GM06990 (cell line): ENCODE measurements around the gene MCEMP1.

Experiments
- DNase-seq: peaks from one replicate; pipeline ENCODE4 v3.0.0-alpha.2; 2011; ENCODE audit not compliant: insufficient read length; ENCODE audit errors: extremely low read depth
- H3K27me3 ChIP-seq: replicated peaks from 2 replicates; pipeline ENCODE4 v1.6.0; 2011; ENCODE audit warnings: low read length; ENCODE audit not compliant: control insufficient read depth, insufficient read depth
- H3K36me3 ChIP-seq: 2 replicates; pipeline ENCODE4 v1.5.1; 2011; ENCODE audit warnings: low read length; ENCODE audit not compliant: control insufficient read depth, insufficient read depth
- H3K4me3 ChIP-seq: replicated peaks from 2 replicates; pipeline ENCODE4 v1.5.1; 2011; ENCODE audit warnings: low read depth, mild to moderate bottlenecking, control low read depth, low read length
- CTCF ChIP-seq: IDR thresholded peaks from 2 replicates; pipeline ENCODE4 v1.5.1; 2011; ENCODE audit warnings: low read length, control low read depth, mild to moderate bottlenecking, inconsistent platforms; ENCODE audit not compliant: insufficient read depth, poor library complexity, severe bottlenecking

Gene MCEMP1

GRCh38 chr19:7690779-7691258 is 13.9 kb downstream of the MCEMP1 start:
- Histone ChIP-seq H3K36me3 (peaks cover 55% of the 10 kb centered on the region), H3K4me3 (no peak overlapping the region), H3K27me3 (no peaks in the 10 kb centered on the region)
- DNase-seq = no peak
- no peak for TF ChIP-seq CTCF

GRCh38 chr19:7691497-7691896 is 14.6 kb downstream of the MCEMP1 start:
- no peak for TF ChIP-seq CTCF
- H3K27me3 ChIP-seq = no peaks in the 10 kb centered on the region
- H3K36me3 ChIP-seq = peaks cover 58% of the 10 kb centered on the region
- no peak overlapping the region for H3K4me3 ChIP-seq
- no peak for DNase-seq

GRCh38 chr19:7692417-7693088 is 15.7 kb downstream of the MCEMP1 start:
- no peak for TF ChIP-seq CTCF
- H3K27me3 ChIP-seq = no peaks in the 10 kb centered on the region
- peak overlapping the region; percentile 21 for H3K4me3 ChIP-seq
- peaks cover 67% of the 10 kb centered on the region for H3K36me3 ChIP-seq
- no peak for DNase-seq

GRCh38 chr19:7694499-7694898 is 17.6 kb downstream of the MCEMP1 start:
- H3K4me3 ChIP-seq = peak overlapping the region; percentile 43; the same call in 1 of the 2 replicates
- no peak for DNase-seq
- TF ChIP-seq CTCF = no peak
- peaks cover 71% of the 10 kb centered on the region for H3K36me3 ChIP-seq
- H3K27me3 ChIP-seq = no peaks in the 10 kb centered on the region

GRCh38 chr19:7697721-7698287 is 20.9 kb downstream of the MCEMP1 start:
- H3K4me3 ChIP-seq = peak overlapping the region; percentile 81
- no peak for DNase-seq
- H3K27me3 ChIP-seq = no peaks in the 10 kb centered on the region
- peaks cover 46% of the 10 kb centered on the region for H3K36me3 ChIP-seq
- no peak for TF ChIP-seq CTCF
